ENCODE results near the gene TERT. TPM values are rescaled to one million over a fixed set of nuclear protein-coding genes. Genes with fewer than 3 reads are reported as not detected.

The TERT gene
- total RNA-seq, 2 donors from 2014 or later, result 0.14 TPM; not detected in 1

GRCh38 chr5:1249366-1250280 lies 45.2 kb downstream of the TERT start:
- no peak for DNase-seq (ENCODE audit: low spot score)
- intact Hi-C loops (cut with DNase I), result loop anchor here in 1 of 2 donors (5.0 kb wide), 1 partner anchor 563 kb away; no protein-coding TSS in a partner anchor

GRCh38 chr5:1247811-1248210 lies 47.1 kb downstream of the TERT start:
- DNase-seq (ENCODE audit: low spot score), result no peak
- intact Hi-C loops (cut with DNase I), result loop anchor here in 1 of 2 donors (1.0 to 5.0 kb wide), 2 partner anchors 47 to 564 kb away; partner anchors contain the start of gene TERT

- intact Hi-C loops (cut with DNase I), result loop anchor here in 1 of 2 donors (1.0 to 5.0 kb wide), 2 partner anchors 48 to 565 kb away; partner anchors contain the start of gene TERT
- no peak for DNase-seq (ENCODE audit: low spot score)
Observed at GRCh38 chr5:1246711-1247431, 48.0 kb downstream of the TERT start.

- intact Hi-C loops (cut with DNase I), result loop anchor here in 1 of 2 donors (5.0 kb wide), 1 partner anchor 566 kb away; no protein-coding TSS in a partner anchor
- no peak for DNase-seq (ENCODE audit: low spot score)
Observed at GRCh38 chr5:1245905-1246576, 48.8 kb downstream of the TERT start.

GRCh38 chr5:1244976-1245375 lies 49.9 kb downstream of the TERT start:
- no peak for DNase-seq (ENCODE audit: low spot score)
- intact Hi-C loops (cut with DNase I), result loop anchor here in 1 of 2 donors (5.0 kb wide), 1 partner anchor 567 kb away; no protein-coding TSS in a partner anchor

- DNase-seq (ENCODE audit: low spot score), result no peak
- intact Hi-C loops (cut with DNase I), result no loop called here
Observed at GRCh38 chr5:1244255-1244654, 50.6 kb downstream of the TERT start.

- no peak for DNase-seq (ENCODE audit: low spot score)
- intact Hi-C loops (cut with DNase I), result no loop called here
Observed at GRCh38 chr5:1243487-1244130, 51.3 kb downstream of the TERT start.

- intact Hi-C loops (cut with DNase I), result no loop called here
- no peak for DNase-seq (ENCODE audit: low spot score)
Observed at GRCh38 chr5:1242733-1243486, 52.0 kb downstream of the TERT start.

GRCh38 chr5:1241509-1242080 lies 53.3 kb downstream of the TERT start:
- no peak for DNase-seq (ENCODE audit: low spot score)
- intact Hi-C loops (cut with DNase I), result no loop called here

GRCh38 chr5:1240496-1241260 lies 54.2 kb downstream of the TERT start:
- intact Hi-C loops (cut with DNase I), result no loop called here

GRCh38 chr5:1239505-1240251 lies 55.2 kb downstream of the TERT start:
- intact Hi-C loops (cut with DNase I), result no loop called here
- DNase-seq (ENCODE audit: low spot score), result no peak

More at GRCh38 chr5:1240496-1241260, 54.2 kb downstream of the TERT start:
- DNase-seq (ENCODE audit: low spot score), result no peak

GRCh38 chr5:1235838-1236237 lies 59.0 kb downstream of the TERT start:
- no peak for DNase-seq (ENCODE audit: low spot score)
- intact Hi-C loops (cut with DNase I), result no loop called here

GRCh38 chr5:1235379-1235778 lies 59.5 kb downstream of the TERT start:
- DNase-seq (ENCODE audit: low spot score), result no peak
- intact Hi-C loops (cut with DNase I), result no loop called here

- no peak for DNase-seq (ENCODE audit: low spot score)
- intact Hi-C loops (cut with DNase I), result no loop called here
Observed at GRCh38 chr5:1232780-1233179, 62.1 kb downstream of the TERT start.

GRCh38 chr5:1231354-1231905 lies 63.4 kb downstream of the TERT start:
- intact Hi-C loops (cut with DNase I), result no loop called here
- DNase-seq (ENCODE audit: low spot score), result no peak

- DNase-seq (ENCODE audit: low spot score), result no peak
- intact Hi-C loops (cut with DNase I), result no loop called here
Observed at GRCh38 chr5:1230551-1230950, 64.3 kb downstream of the TERT start.

Data from posterior vena cava (tissue), 2 donors.